A673 (cell line): Measurements from ENCODE around the gene SCNN1G. TPM values are rescaled to one million over a fixed set of nuclear protein-coding genes. Genes with fewer than 3 reads are reported as not detected.

Source experiments
- BruUV-seq: library from RNA; stranded (reverse); fragments of 400-500 nt; replicated peaks from 2 replicates; lab custom pipeline; 2021; lab: Mats Ljungman, UMichigan
- CTCF ChIA-PET: fragments of 300-600 bp; sonication (Branson Sonifier 250); formaldehyde crosslinking; loops from one replicate; lab custom pipeline; 2022; ENCODE audit warnings: antibody characterized with exemption; lab: Charles Lee
- POLR2A ChIA-PET: fragments of 300-600 bp; sonication (Branson Sonifier 250); formaldehyde crosslinking; loops from one replicate; lab custom pipeline; 2022; ENCODE audit warnings: antibody characterized with exemption; ENCODE audit not compliant: low non-redundant PET; lab: Charles Lee
- DNase-seq: peaks from one replicate; pipeline ENCODE4 v3.0.0-alpha.2; 2015; ENCODE audit warnings: low spot score
- H3K27ac ChIP-seq: fragments of 200-600 bp; sonication (generic); 2 replicates; pipeline ENCODE4 v1.5.1; 2016; ENCODE audit warnings: mixed run types, low read depth, mild to moderate bottlenecking, mixed read lengths, antibody characterized with exemption, low read length; ENCODE audit not compliant: poor library complexity, severe bottlenecking
- H3K27me3 ChIP-seq: fragments of 200-600 bp; sonication (generic); replicated peaks from 2 replicates; pipeline ENCODE4 v1.6.1; 2017; ENCODE audit warnings: mixed run types, low read depth, mild to moderate bottlenecking, mixed read lengths, antibody characterized with exemption, low read length; ENCODE audit not compliant: insufficient read depth, poor library complexity
- H3K36me3 ChIP-seq: fragments of 200-600 bp; sonication (generic); 2 replicates; pipeline ENCODE4 v1.6.1; 2016; ENCODE audit warnings: mixed run types, mild to moderate bottlenecking, mixed read lengths, antibody characterized with exemption, low read length; ENCODE audit not compliant: insufficient read depth, poor library complexity, severe bottlenecking
- H3K4me1 ChIP-seq: fragments of 200-600 bp; sonication (generic); 2 replicates; pipeline ENCODE4 v1.6.1; 2017; ENCODE audit warnings: mixed run types, mild to moderate bottlenecking, mixed read lengths, antibody characterized with exemption, low read length; ENCODE audit not compliant: insufficient read depth, poor library complexity, severe bottlenecking
- H3K4me3 ChIP-seq: fragments of 200-600 bp; sonication (generic); 2 replicates; pipeline ENCODE4 v1.5.1; 2016; ENCODE audit warnings: low read depth, mixed run types, mild to moderate bottlenecking, mixed read lengths, low read length; ENCODE audit not compliant: poor library complexity, severe bottlenecking
- H3K9me3 ChIP-seq: fragments of 200-600 bp; sonication (generic); 2 replicates; pipeline ENCODE4 v1.6.1; 2016; ENCODE audit warnings: mixed run types, low read depth, mild to moderate bottlenecking, mixed read lengths, antibody characterized with exemption, low read length; ENCODE audit not compliant: poor library complexity, severe bottlenecking
- CTCF ChIP-seq: fragments of 300-800, 200-600 bp; sonication (generic); conservative IDR thresholded peaks from 2 replicates; pipeline ENCODE4 v1.5.1; 2017; ENCODE audit warnings: low read depth, mild to moderate bottlenecking, antibody characterized with exemption, low read length, moderate library complexity, mixed read lengths
- EZH2 ChIP-seq: fragments of 200-600 bp; sonication (generic); IDR thresholded peaks from 2 replicates; pipeline ENCODE4 v1.6.1; 2017; ENCODE audit warnings: borderline replicate concordance, low read depth, mild to moderate bottlenecking, mixed read lengths, antibody characterized with exemption, low read length; ENCODE audit not compliant: poor library complexity, severe bottlenecking
- intact Hi-C: fragments of 100-400 bp; cut with micrococcal nuclease; formaldehyde crosslinking; loops from one replicate; pipeline ENCODE4 v1.10.0; 2022; ENCODE audit not compliant: unreplicated experiment
- total RNA-seq: library from RNA; stranded (reverse); gene quantifications from 2 replicates; pipeline ENCODE4 v1.2.3, GENCODE V29; 2021

The SCNN1G gene
- total RNA-seq, 1 experiment from 2014 or later: 22.3 TPM

- Histone ChIP-seq H3K4me3 (no peak overlapping the region), H3K4me1 (no peaks in the 10 kb centered on the region), H3K27me3 (no peaks in the 10 kb centered on the region), H3K9me3 (no peaks in the 10 kb centered on the region), H3K27ac (no peak overlapping the region), H3K36me3 (no peaks in the 10 kb centered on the region)
- no peak for DNase-seq
- TF ChIP-seq EZH2: no peak
- no peak for TF ChIP-seq CTCF
- POLR2A ChIA-PET: no interaction called here
- intact Hi-C loops: no loop called here
- CTCF ChIA-PET: no interaction called here
- no TSS peak for BruUV-seq
These were observed 47.2 kb downstream of the SCNN1G start for GRCh38 chr16:23229714-23230113.

- no peaks in the 10 kb centered on the region for H3K9me3 ChIP-seq
- no peak overlapping the region for H3K27ac ChIP-seq
- H3K4me1 ChIP-seq: no peaks in the 10 kb centered on the region
- ChIA-PET CTCF (no interaction called here), POLR2A (no interaction called here)
- DNase-seq: no peak
- BruUV-seq: no TSS peak
- no peaks in the 10 kb centered on the region for H3K36me3 ChIP-seq
- no peak for TF ChIP-seq CTCF
- no peak for TF ChIP-seq EZH2
- no peaks in the 10 kb centered on the region for H3K27me3 ChIP-seq
- intact Hi-C loops: no loop called here
- no peak overlapping the region for H3K4me3 ChIP-seq
These were observed 50.3 kb downstream of the SCNN1G start for GRCh38 chr16:23232806-23233205.

GRCh38 chr16:23235176-23235575, 52.6 kb downstream of the SCNN1G start:
- ChIA-PET CTCF (no interaction called here), POLR2A (no interaction called here)
- no peak overlapping the region for H3K4me3 ChIP-seq
- TF ChIP-seq CTCF: no peak
- TF ChIP-seq EZH2: no peak
- no peak for DNase-seq
- H3K27me3 ChIP-seq: no peaks in the 10 kb centered on the region
- intact Hi-C loops: no loop called here
- H3K4me1 ChIP-seq: no peaks in the 10 kb centered on the region
- H3K9me3 ChIP-seq: no peaks in the 10 kb centered on the region
- H3K36me3 ChIP-seq: no peaks in the 10 kb centered on the region
- H3K27ac ChIP-seq: no peak overlapping the region
- no TSS peak for BruUV-seq
